Kidney (tissue), 14 donors: ENCODE results near the gene SERTAD2. TPM values are rescaled to one million over a fixed set of nuclear protein-coding genes. Genes with fewer than 3 reads are reported as not detected.

Experiments used
- DNase-seq, 5 donors: peaks; one replicate each; pipeline ENCODE4 v3.0.0-alpha.2; 2013 to 2020
- FAIRE-seq: peaks from 2 replicates; lab custom pipeline; 2012; peaks lifted over from hg19 to GRCh38; lab: Jason Lieb, UNC
- H3K27ac ChIP-seq, 2 donors: one replicate each; pipeline ENCODE4 v1.7.0; 2013; ENCODE audit warnings: low read depth in 2 of 2, low read length in 2 of 2, inconsistent platforms in 1 of 2
- H3K27me3 ChIP-seq: one replicate; pipeline ENCODE4 v1.7.1; 2013; ENCODE audit warnings: low read length, inconsistent platforms; ENCODE audit not compliant: control insufficient read depth, insufficient read depth
- H3K36me3 ChIP-seq, 3 donors: one replicate each; pipeline versions ENCODE4 v1.7.0 to v1.7.1; 2013; ENCODE audit warnings: low read length in 3 of 3, control low read depth in 1 of 3, inconsistent platforms in 1 of 3; ENCODE audit not compliant: insufficient read depth in 3 of 3, control insufficient read depth in 2 of 3
- H3K4me1 ChIP-seq, 3 donors: one replicate each; pipeline versions ENCODE4 v1.7.0 to v1.7.1; 2013; ENCODE audit warnings: low read length in 3 of 3, inconsistent platforms in 1 of 3, low read depth in 1 of 3; ENCODE audit not compliant: control insufficient read depth in 2 of 3, insufficient read depth in 2 of 3
- H3K4me3 ChIP-seq, 3 donors: one replicate each; pipeline versions ENCODE4 v1.7.0 to v1.8.1; 2013; ENCODE audit warnings: low read length in 3 of 3, control low read depth in 1 of 3, inconsistent platforms in 1 of 3
- H3K9ac ChIP-seq, 3 donors: one replicate each; pipeline versions ENCODE4 v1.7.0 to v1.7.1; 2013; ENCODE audit warnings: low read length in 3 of 3, control low read depth in 1 of 3, inconsistent platforms in 1 of 3
- H3K9me3 ChIP-seq, 3 donors: one replicate each; pipeline versions ENCODE4 v1.7.0 to v1.7.1; 2013; ENCODE audit warnings: low read length in 3 of 3, control low read depth in 1 of 3, inconsistent platforms in 1 of 3; ENCODE audit not compliant: control insufficient read depth in 2 of 3, insufficient read depth in 1 of 3
- CTCF ChIP-seq: IDR thresholded peaks from 3 replicates; pipeline ENCODE4 v1.5.1; 2012; ENCODE audit warnings: mild to moderate bottlenecking, moderate library complexity, borderline replicate concordance; ENCODE audit not compliant: insufficient read depth; ENCODE audit errors: extremely low read depth
- intact Hi-C: fragments of 100-400 bp; cut with DNase I; formaldehyde crosslinking; loops from one replicate; pipeline ENCODE4 v1.11.1; 2022
- polyA plus RNA-seq: library from polyadenylated mRNA; stranded (reverse); fragments of 350-450 nt; fragmentation: Illumina TruSeq; extraction: RNeasy Lipid Tissue Mini Kit (QIAGEN cat#74804); gene quantifications from one replicate; pipeline ENCODE4 v1.2.3, GENCODE V29; 2014; ENCODE audit warnings: low read depth, low replicate concordance; ENCODE audit not compliant: insufficient read depth
- total RNA-seq: library from RNA; stranded (reverse); fragmentation: NEBNext Ultra II Directional; extraction: Animal tissue kit (Norgen Biotek cat#: 25700); gene quantifications from one replicate; pipeline ENCODE4 v1.2.1, GENCODE V29; 2021
- donor health status: control.
- donor health status: control.
- donor health status: control.
- donor health status: control.
- donor health status: control.
- donor health status: DM: yes; HTN: yes; CAD: no.
- donor health status: Normal renal cell carcinoma (clear cell type).

The SERTAD2 gene
- total and polyA plus RNA-seq, 2 donors from 2014 or later, result 6.2 to 21.1 TPM

GRCh38 chr2:64678771-64679590, 25.3 kb upstream of the SERTAD2 start:
- H3K27me3 ChIP-seq, result no peaks in the 10 kb centered on the region
- H3K9me3 ChIP-seq, result no peaks in the 10 kb centered on the region
- no peaks in the 10 kb centered on the region for H3K4me1 ChIP-seq
- FAIRE-seq, result no peak
- no peaks in the 10 kb centered on the region for H3K36me3 ChIP-seq
- intact Hi-C loops, result no loop called here
- H3K27ac ChIP-seq, result no peak overlapping the region
- no peak overlapping the region for H3K9ac ChIP-seq
- H3K4me3 ChIP-seq, result no peak overlapping the region
- DNase-seq, result no peak
- TF ChIP-seq CTCF, result no peak

DNA sequence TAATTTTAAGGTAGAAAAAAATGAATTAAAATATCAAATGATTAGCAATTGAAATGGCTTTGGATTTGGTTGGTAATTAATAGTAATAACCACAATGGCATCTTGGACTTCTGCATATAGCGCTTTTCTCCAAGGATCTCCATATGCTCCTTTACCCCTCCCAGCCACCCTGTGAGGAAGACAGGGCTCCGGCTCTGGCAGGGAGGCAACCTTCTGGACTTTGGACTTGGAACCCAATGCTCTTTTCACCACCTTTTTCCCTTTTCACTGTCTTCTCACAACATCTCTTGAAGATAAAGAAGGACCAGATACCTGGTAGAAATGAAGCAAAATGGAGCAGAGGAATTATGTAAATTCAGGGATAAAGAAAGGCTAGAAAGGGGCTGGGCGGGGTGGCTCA, 23.8 kb upstream of the SERTAD2 start:
- TF ChIP-seq CTCF, result no peak
- no peak for FAIRE-seq

DNA sequence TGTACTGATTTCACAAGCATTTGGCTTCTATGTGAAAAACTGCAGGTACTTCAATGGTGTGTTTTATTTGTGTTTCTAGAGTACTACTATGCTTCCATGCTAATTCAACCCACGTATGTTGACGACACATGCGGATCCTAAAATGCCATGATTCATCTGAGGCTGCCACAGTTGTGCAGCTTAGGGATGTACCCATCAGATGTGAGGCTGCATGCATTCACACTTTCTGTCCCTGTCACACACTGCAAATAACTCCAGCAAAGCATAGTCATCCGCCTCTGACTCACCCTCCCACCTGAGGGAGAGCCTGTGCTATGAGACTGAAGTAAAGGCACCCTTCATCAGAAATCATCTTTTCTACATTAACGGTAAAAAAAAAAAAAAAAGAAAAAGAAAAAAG, 22.1 kb upstream of the SERTAD2 start:
- no peaks in the 10 kb centered on the region for H3K4me1 ChIP-seq
- no peak overlapping the region for H3K9ac ChIP-seq
- no peak for TF ChIP-seq CTCF
- FAIRE-seq, result no peak
- H3K9me3 ChIP-seq, result no peaks in the 10 kb centered on the region
- no peak overlapping the region for H3K27ac ChIP-seq
- no peak overlapping the region for H3K4me3 ChIP-seq
- intact Hi-C loops, result no loop called here
- no peak for DNase-seq
- no peaks in the 10 kb centered on the region for H3K36me3 ChIP-seq
- no peaks in the 10 kb centered on the region for H3K27me3 ChIP-seq

More for the DNA sequence above, 23.8 kb upstream of the SERTAD2 start:
- Histone ChIP-seq H3K4me3 (no peak overlapping the region), H3K4me1 (no peaks in the 10 kb centered on the region), H3K36me3 (no peaks in the 10 kb centered on the region), H3K9me3 (no peaks in the 10 kb centered on the region), H3K27ac (no peak overlapping the region), H3K9ac (no peak overlapping the region), H3K27me3 (no peaks in the 10 kb centered on the region)
- intact Hi-C loops, result no loop called here
- DNase-seq, result no peak
